Kidney glomerular epithelial cell (primary cell): ENCODE measurements around the gene MPL.

Experiments
- DNase-seq: peaks from one replicate; lab custom pipeline; 2025; lab: John Stamatoyannopoulos, UW

Gene MPL

DNA sequence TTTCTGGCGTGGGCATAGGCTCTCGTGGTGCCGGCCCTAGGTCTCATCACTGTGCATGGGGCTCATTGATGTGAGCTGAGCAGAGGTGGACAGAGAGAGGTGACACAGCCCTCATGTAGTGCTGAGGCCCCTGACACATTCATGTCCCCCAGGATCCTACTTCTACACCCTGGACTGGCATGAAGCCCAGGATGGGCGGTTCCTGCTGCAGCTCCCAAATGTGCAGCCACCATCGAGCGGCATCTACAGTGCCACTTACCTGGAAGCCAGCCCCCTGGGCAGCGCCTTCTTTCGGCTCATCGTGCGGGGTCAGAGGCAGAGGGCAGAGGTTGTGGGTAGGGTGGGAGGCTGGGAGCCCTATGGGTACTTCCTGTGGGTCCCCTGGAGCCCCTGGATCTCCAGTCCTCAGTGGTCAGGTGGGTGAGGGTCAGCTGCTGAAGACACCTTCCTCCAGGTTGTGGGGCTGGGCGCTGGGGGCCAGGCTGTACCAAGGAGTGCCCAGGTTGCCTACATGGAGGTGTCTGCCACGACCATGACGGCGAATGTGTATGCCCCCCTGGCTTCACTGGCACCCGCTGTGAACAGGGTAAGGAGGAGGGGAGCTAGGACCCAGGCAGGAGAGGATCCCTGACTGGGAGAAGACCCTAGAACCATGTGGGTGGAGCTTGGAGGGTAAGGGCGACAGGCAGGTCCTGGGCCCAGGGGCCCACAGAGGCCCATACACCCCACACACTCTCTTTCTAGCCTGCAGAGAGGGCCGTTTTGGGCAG lies 30.7 kb upstream of the MPL start:
- no peak for DNase-seq

DNA sequence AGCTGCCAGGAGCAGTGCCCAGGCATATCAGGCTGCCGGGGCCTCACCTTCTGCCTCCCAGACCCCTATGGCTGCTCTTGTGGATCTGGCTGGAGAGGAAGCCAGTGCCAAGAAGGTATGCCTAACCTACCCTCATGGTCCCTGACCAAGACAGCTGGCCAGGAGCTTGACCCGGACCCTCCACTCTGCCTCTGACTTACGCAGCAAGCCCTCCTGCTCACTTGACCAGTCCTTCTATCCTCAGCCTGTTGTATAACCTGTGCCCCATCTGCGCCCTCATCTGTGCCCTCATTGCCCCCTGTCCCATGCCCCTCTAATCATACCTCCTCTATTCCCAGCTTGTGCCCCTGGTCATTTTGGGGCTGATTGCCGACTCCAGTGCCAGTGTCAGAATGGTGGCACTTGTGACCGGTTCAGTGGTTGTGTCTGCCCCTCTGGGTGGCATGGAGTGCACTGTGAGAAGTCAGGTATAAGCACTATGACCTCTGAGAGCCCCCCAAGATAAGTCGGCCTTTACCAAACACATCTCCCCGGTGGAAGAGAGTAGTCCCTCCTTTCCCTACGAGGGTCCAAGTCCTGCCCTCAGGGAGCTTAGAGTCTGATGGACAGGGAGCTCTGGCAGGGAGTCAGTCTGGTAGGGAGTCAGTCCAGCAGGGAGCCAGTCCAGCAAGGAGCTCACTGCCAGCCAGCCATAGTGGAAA lies 30.0 kb upstream of the MPL start:
- no peak for DNase-seq

DNA sequence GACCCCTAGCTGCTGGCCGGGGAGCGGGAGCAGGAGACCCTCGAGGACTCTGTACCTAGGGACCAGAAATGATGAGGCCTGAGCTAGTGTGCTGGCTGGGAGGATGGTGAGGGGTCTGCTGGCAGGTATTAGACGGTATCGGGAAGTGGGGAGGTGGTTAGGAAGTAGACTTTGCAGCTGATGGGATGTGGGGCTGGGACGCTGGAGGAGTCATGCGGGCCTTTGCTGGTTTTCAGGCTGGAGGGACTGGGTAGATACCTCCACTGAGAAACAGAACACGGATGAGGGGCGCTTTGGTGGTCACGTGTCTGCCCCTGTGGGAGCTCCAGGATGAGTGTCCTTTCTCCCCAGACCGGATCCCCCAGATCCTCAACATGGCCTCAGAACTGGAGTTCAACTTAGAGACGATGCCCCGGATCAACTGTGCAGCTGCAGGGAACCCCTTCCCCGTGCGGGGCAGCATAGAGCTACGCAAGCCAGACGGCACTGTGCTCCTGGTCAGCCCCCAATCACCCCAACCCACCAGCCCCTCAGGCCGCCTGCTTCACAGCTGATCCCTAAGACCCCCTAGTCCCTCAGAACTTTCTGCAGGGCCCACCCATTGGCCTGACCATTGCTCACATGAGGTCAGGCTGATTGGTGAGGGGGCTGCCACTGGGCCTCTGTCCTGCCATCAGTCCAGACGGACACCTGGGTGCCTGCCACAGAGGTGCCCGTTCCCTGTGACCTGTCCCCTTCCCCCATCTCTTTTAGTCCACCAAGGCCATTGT lies 28.8 kb upstream of the MPL start:
- no peak for DNase-seq

DNA sequence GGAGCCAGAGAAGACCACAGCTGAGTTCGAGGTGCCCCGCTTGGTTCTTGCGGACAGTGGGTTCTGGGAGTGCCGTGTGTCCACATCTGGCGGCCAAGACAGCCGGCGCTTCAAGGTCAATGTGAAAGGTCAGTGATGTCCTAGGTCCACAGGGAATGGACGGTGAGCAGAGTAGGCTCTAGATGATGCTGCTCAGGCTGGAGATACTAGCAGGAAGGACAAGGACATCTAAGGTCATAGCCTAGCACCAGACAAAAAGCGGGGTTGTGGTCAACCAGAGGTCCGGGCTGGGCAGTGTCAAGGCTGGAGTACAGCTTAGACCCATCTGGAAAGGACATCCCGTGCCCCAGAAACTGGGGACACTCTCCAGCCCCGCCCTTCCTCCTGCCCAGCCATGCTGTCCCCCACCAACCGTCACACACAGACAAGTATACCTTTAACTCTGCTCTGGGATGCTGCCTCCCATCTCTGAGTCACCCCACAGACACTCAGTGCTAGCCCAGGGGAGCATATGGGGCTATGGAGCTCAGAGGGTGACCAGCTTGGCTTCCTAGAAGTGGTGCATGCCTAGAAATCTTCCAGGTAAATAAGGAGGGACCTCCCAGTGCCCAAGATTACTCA lies 28.1 kb upstream of the MPL start:
- DNase-seq = no peak

DNA sequence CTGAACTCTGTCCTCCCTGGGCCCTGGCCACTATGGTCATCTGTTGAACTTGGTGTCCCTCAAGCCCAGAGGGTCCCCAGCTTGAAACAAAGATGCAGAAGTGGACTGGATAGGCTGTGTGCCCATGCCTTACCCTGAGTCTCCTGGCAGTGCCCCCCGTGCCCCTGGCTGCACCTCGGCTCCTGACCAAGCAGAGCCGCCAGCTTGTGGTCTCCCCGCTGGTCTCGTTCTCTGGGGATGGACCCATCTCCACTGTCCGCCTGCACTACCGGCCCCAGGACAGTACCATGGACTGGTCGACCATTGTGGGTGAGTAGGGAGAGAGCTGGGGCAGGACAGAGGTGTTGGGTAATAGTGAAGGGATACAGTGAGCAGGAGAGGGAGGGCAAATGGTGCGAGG lies 26.1 kb upstream of the MPL start:
- no peak for DNase-seq

DNA sequence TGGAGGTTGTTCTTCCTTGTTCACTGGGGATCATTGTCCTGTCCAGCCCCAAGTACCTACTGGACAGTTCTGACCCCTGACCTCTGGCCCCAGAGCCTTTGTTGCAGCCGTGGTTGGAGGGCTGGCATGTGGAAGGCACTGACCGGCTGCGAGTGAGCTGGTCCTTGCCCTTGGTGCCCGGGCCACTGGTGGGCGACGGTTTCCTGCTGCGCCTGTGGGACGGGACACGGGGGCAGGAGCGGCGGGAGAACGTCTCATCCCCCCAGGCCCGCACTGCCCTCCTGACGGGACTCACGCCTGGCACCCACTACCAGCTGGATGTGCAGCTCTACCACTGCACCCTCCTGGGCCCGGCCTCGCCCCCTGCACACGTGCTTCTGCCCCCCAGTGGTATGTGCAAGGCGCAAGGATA lies 25.4 kb upstream of the MPL start:
- DNase-seq = no peak

DNA sequence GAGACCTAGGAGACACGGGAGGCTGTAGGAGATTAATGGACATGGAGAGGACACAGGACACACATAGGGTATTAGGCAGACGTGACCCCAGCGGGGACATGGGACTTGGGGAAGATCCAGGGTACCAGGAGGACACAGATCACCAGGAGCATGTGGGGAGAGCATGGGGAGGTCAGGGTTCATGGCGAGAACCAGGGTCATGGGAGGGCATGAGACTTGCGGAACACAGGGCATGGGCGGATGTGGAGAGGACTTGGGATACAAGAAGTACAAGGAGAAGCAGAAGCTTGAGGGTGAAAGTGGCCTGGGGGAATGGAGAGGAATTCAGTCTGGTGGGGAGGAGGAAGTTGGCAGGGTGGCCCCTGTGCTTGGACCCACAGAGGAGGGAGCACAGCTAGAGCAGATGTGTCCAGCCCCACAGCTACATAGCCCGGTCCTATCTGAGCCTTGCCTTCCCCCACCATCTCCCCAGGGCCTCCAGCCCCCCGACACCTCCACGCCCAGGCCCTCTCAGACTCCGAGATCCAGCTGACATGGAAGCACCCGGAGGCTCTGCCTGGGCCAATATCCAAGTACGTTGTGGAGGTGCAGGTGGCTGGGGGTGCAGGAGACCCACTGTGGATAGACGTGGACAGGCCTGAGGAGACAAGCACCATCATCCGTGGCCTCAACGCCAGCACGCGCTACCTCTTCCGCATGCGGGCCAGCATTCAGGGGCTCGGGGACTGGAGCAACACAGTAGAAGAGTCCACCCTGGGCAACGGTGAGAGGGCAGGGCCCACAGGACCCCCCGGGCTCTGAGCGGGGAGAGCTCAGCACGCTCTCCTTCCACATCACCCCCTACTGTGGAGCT lies 24.7 kb upstream of the MPL start:
- DNase-seq = no peak

DNA sequence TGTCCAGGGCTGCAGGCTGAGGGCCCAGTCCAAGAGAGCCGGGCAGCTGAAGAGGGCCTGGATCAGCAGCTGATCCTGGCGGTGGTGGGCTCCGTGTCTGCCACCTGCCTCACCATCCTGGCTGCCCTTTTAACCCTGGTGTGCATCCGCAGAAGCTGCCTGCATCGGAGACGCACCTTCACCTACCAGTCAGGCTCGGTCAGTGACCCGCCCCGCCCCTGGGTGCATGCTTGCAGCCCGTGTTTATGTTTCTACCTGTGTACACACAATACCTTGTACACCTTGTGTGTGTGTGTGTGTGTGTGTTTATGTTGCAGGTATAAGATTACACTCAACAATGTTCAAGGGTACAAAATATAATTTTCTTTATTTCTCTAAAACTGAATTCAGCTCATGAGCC lies 23.8 kb upstream of the MPL start:
- no peak for DNase-seq

DNA sequence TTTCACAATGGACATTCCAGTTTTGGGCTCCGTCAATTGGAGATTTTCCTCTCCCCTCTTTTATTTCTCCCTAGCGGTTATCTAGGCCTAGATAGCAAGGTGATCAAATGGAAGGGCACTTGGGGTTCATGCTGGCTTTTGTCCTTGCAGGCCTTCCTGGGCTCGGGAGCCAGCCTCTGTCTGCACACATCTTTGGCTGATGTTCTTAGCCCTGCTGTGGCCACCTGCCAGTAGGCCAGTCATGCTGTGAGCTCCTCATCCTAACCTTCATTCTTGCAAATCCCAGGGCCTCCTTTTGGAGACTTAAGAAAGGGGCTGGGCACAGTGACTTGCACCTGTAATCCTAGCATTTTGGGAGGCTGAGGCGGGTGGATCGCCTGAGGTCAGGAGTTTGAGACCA lies 23.4 kb upstream of the MPL start:
- no peak for DNase-seq

GRCh38 chr1:43315481-43315880 lies 22.1 kb upstream of the MPL start:
- no peak for DNase-seq

GRCh38 chr1:43315963-43316737 lies 21.5 kb upstream of the MPL start:
- no peak for DNase-seq

DNA sequence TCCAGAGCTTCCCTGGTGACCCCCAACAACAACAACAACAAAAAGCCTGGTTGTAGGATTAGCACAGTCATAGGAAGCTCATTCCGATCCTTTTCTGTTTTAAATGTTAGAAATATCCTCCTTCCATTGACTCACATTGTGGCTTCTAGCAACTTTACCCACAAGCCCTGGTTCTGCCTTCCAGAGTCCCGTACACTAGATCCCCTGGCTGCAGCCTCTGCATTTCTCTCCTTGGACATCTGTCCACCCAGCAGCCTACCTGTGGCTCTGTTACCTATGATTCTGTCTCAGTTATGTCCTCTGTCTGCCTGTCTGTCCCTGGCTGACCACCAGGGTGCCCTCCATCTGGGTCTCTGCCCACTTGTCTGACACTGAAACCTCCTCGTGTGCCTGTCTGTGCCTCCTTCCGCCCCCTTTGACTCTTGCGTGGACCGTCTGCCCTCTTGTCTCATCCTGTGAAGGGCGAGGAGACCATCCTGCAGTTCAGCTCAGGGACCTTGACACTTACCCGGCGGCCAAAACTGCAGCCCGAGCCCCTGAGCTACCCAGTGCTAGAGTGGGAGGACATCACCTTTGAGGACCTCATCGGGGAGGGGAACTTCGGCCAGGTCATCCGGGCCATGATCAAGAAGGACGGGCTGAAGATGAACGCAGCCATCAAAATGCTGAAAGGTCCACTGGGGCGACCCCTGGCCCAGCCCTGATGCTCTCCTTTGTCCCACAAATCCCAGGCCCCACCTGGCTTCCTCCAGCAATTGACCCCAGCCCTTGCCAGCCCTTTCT lies 20.7 kb upstream of the MPL start:
- no peak for DNase-seq

- no peak for DNase-seq
Observed at GRCh38 chr1:43317817-43318471, 19.7 kb upstream of the MPL start.

- no peak for DNase-seq
Observed at GRCh38 chr1:43318831-43319230, 18.8 kb upstream of the MPL start.

- DNase-seq = no peak
Observed at GRCh38 chr1:43319288-43319687, 18.3 kb upstream of the MPL start.

DNA sequence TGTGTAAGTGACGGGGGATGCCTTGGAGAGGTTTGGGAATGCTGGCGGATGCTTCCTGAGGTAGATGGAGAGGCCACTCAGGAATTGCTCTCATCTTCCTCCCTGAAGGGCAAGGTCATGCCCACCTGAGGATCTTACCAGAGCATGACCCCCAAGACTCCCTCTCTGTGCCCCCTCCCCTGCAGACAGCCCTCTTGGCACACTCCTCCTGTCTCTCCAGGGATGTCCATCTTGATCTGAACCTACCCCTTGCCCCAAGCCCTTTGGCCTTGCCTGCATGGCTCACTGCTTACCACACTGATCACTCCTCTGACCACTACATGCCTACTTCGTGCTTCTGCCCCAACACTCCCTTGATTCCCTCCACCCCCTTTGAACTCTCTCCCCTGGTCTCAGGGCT lies 17.9 kb upstream of the MPL start:
- no peak for DNase-seq

GRCh38 chr1:43321331-43321891 lies 16.2 kb upstream of the MPL start:
- DNase-seq = no peak

DNA sequence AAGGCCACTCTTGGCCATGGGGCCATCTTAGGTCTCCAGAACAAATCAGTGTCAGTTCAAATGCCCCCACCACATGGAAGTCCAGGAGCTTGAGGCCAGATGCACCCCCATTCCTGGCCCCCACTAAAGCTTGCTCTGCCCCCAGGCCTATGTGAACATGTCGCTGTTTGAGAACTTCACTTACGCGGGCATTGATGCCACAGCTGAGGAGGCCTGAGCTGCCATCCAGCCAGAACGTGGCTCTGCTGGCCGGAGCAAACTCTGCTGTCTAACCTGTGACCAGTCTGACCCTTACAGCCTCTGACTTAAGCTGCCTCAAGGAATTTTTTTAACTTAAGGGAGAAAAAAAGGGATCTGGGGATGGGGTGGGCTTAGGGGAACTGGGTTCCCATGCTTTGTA lies 15.1 kb upstream of the MPL start:
- no peak for DNase-seq

DNA sequence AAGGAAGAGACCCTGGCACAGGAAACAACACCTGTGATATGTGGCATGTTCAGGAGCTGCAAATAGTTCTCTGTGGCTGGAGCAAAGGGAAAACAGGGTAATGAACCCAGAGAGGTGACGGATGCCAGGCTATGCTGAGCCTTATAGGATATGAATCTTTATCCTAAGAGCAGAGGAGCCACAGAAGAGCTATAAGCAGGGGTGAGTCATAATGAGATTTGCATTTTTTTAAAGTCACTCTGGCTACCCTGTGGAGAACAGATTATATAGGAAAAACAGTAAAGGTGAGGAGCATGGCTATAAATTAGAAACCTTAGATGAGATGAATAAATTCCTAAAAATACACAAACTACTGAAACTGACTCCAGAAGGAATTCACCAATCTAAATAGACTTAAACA lies 12.8 kb upstream of the MPL start:
- DNase-seq = no peak
